Left ventricle myocardium inferior (tissue), 1 donor: Measurements from ENCODE around the gene STAMBPL1. TPM values are rescaled to one million over a fixed set of nuclear protein-coding genes. Genes with fewer than 3 reads are reported as not detected.

ENCODE experiments used
- DNase-seq: peaks from one replicate; pipeline ENCODE4 v3.0.0-alpha.2; 2020
- H3K27ac ChIP-seq: fragments of 200-600 bp; replicated peaks from 2 replicates; pipeline ENCODE4 v1.8.0; 2021
- H3K27me3 ChIP-seq: fragments of 200-600 bp; 2 replicates; pipeline ENCODE4 v1.8.0; 2021; ENCODE audit warnings: low read depth
- H3K36me3 ChIP-seq: fragments of 200-600 bp; 2 replicates; pipeline ENCODE4 v1.8.0; 2021
- H3K4me1 ChIP-seq: fragments of 200-600 bp; 2 replicates; pipeline ENCODE4 v1.8.0; 2021
- H3K4me3 ChIP-seq: fragments of 200-600 bp; 2 replicates; pipeline ENCODE4 v1.8.0; 2021; ENCODE audit warnings: mild to moderate bottlenecking, moderate library complexity
- H3K9me3 ChIP-seq: fragments of 200-600 bp; replicated peaks from 2 replicates; pipeline ENCODE4 v1.8.0; 2021
- CTCF ChIP-seq: fragments of 200-600 bp; IDR thresholded peaks from 2 replicates; pipeline ENCODE4 v1.8.0; 2021; ENCODE audit warnings: antibody characterized with exemption, mild to moderate bottlenecking, borderline replicate concordance
- intact Hi-C: fragments of 100-400 bp; cut with micrococcal nuclease; formaldehyde crosslinking; loops from one replicate; pipeline ENCODE4 v1.11.0; 2022
- total RNA-seq: library from RNA; stranded (reverse); fragmentation: NEBNext Ultra II Directional; extraction: Animal tissue kit (Norgen Biotek cat#: 25700); gene quantifications from one replicate; pipeline ENCODE4 v1.2.1, GENCODE V29; 2021
- donor health status: DM: no; HTN: yes; CAD: no; lungs with severe emphysema.

The STAMBPL1 gene
- total RNA-seq, 1 donor from 2014 or later, result 2.5 TPM

- Histone ChIP-seq H3K4me1 (no peaks in the 10 kb centered on the region), H3K36me3 (no peaks in the 10 kb centered on the region), H3K4me3 (no peak overlapping the region), H3K9me3 (no peaks in the 10 kb centered on the region), H3K27me3 (peaks cover 5% of the 10 kb centered on the region), H3K27ac (no peak overlapping the region)
- no peak for TF ChIP-seq CTCF
- no peak for DNase-seq
- intact Hi-C loops, result no loop called here
Measured at GRCh38 chr10:88850712-88851111, 29.3 kb upstream of the STAMBPL1 start.

- Histone ChIP-seq H3K4me1 (no peaks in the 10 kb centered on the region), H3K4me3 (no peak within 1 kb of the TSS), H3K36me3 (no peaks in the 10 kb centered on the region), H3K9me3 (no peaks in the 10 kb centered on the region), H3K27ac (no peak within 1 kb of the TSS), H3K27me3 (no peaks in the 10 kb centered on the region)
- no peak for DNase-seq
- no peak for TF ChIP-seq CTCF
- intact Hi-C loops, result no loop called here
Measured at GRCh38 chr10:88851706-88852105, 28.3 kb upstream of the STAMBPL1 start, which contains the start of gene ANKRD22. TSS of gene ANKRD22 (minus strand) at chr10:88851844. CDS start at chr10:88851607, 237 bp downstream.

- Histone ChIP-seq H3K27ac (no peak overlapping the region), H3K4me1 (no peaks in the 10 kb centered on the region), H3K27me3 (no peaks in the 10 kb centered on the region), H3K36me3 (no peaks in the 10 kb centered on the region), H3K4me3 (no peak overlapping the region), H3K9me3 (no peaks in the 10 kb centered on the region)
- no peak for TF ChIP-seq CTCF
- intact Hi-C loops, result no loop called here
- DNase-seq, result no peak
Measured at GRCh38 chr10:88852327-88852726, 27.7 kb upstream of the STAMBPL1 start.

GRCh38 chr10:88853155-88853881 is 26.7 kb upstream of the STAMBPL1 start:
- H3K9me3 ChIP-seq, result no peaks in the 10 kb centered on the region
- intact Hi-C loops, result no loop called here
- DNase-seq, result no peak
- H3K27ac ChIP-seq, result no peak overlapping the region
- TF ChIP-seq CTCF, result no peak
- H3K27me3 ChIP-seq, result no peaks in the 10 kb centered on the region
- H3K4me1 ChIP-seq, result peaks cover 5% of the 10 kb centered on the region
- H3K36me3 ChIP-seq, result no peaks in the 10 kb centered on the region
- no peak overlapping the region for H3K4me3 ChIP-seq

- H3K4me1 ChIP-seq, result peaks cover 10% of the 10 kb centered on the region
- H3K9me3 ChIP-seq, result no peaks in the 10 kb centered on the region
- no peaks in the 10 kb centered on the region for H3K36me3 ChIP-seq
- no peak for DNase-seq
- TF ChIP-seq CTCF, result no peak
- no peaks in the 10 kb centered on the region for H3K27me3 ChIP-seq
- intact Hi-C loops, result no loop called here
- H3K4me3 ChIP-seq, result no peak overlapping the region
- H3K27ac ChIP-seq, result no peak overlapping the region
Measured at GRCh38 chr10:88854684-88855083, 25.4 kb upstream of the STAMBPL1 start.
